ENCODE data around the gene EVL.
A peak's percentile ranks its signal among the peaks of the same experiment; 100 is the strongest.
"Not testable (repeated sequence)": the region's sequence is repeated elsewhere in the genome, so short reads cannot be mapped to it uniquely, and the experiment has no call there.

Gene EVL

DNA sequence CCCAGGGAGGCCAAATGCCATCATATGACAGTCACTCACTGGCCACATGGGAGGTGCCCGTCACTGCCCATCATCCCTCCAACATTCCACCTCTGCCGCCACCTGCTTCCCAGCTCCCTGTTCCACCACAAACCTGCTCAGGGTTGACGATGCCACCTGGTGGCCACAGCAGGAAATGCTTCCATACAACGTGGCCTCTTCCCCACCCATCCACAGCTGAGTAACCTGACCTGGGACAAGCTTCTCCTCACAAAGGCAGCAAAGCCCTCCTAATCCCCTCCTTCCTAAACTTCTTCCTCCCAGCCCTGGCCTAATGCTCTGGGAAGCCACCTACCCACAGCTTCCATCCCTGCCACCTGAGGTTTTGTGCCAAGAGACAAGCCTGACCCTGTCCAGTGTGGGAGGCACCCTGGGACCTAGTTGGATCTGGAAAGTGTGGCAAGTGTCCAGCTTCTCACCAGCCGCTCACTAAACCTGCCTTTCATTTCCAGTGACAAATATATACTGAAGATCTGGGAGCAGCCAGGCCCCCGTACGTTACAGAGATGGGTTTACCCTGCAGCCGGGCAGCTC is 89.9 kb downstream of the EVL start:
- H3K9me3 ChIP-seq (ENCODE audit: insufficient read depth, low read length) = peaks cover 9% of the 10 kb centered on the region; the same call in 1 of the 2 replicates
- peak; percentile 79 for DNase-seq (ENCODE audit: low read depth, low spot score)
- H3K9ac ChIP-seq (ENCODE audit: insufficient read length, low read depth) = no peak overlapping the region
- TF ChIP-seq SUZ12 (IDR thresholded peaks at IDR 0.05; ENCODE audit: extremely low read depth, insufficient read depth, insufficient read length) = no peak
- no peak for TF ChIP-seq ZNF274 (IDR thresholded peaks at IDR 0.05; ENCODE audit: low read depth, low read length)
- no peak for TF ChIP-seq YY1 (IDR thresholded peaks at IDR 0.05; ENCODE audit: insufficient read depth, insufficient read length)
- no peaks in the 10 kb centered on the region for H3K36me3 ChIP-seq (ENCODE audit: insufficient read depth, insufficient read length, low read length)
- no peak overlapping the region for H3K4me3 ChIP-seq (ENCODE audit: insufficient read length, low read depth)
- H3K27me3 ChIP-seq (ENCODE audit: insufficient read depth, insufficient read length) = peaks cover 40% of the 10 kb centered on the region
- peaks cover 9% of the 10 kb centered on the region for H3K4me1 ChIP-seq (ENCODE audit: insufficient read depth, insufficient read length)

DNA sequence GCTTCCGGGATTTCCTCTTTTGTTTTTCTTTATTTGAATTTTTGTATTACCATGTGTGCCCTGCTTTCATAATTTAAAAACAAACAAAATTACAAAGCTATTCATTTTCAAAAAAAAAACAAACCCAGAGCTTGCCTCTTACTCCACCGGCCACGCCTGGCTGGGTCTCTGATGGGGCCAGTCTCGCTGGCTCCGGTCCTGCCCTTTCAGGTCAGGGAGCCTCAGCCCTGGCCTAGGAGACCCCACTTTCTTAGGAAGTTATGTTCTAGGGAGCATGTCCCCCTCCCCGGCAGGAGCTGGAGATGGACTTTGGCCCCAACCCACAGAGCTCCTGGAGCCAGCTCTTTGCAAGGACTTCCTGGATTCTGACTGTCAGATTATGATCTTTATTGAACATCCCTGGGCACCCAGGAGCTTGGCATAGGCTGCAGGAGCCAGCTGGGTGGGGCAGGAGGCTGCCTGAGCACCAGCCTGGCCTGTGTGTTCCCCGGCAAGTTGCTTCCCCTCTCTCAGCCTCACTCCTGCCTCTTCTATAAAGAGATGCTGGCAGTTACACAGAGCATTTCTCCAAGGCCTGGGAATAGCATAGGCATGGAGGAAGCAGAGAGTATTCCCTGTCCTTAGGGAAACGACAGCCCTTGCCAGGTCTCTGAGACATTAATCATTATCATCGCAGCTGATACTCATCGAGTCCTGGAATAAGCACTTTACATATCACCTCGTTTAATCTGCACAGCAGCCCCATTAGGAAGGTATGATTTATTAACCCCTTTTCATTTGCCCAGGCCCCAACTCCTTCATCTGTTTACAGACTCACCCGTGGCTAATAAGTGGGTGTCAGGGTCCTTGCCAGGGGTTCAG is 90.8 kb downstream of the EVL start:
- no peak for DNase-seq (ENCODE audit: low read depth, low spot score)
- H3K9ac ChIP-seq (ENCODE audit: insufficient read length, low read depth) = peak overlapping the region; percentile 56
- TF ChIP-seq SUZ12 (IDR thresholded peaks at IDR 0.05; ENCODE audit: extremely low read depth, insufficient read depth, insufficient read length) (no peak), YY1 (IDR thresholded peaks at IDR 0.05; ENCODE audit: insufficient read depth, insufficient read length) (no peak), ZNF274 (IDR thresholded peaks at IDR 0.05; ENCODE audit: low read depth, low read length) (no peak)
- no peaks in the 10 kb centered on the region for H3K36me3 ChIP-seq (ENCODE audit: insufficient read depth, insufficient read length, low read length)
- peaks cover 7% of the 10 kb centered on the region for H3K4me1 ChIP-seq (ENCODE audit: insufficient read depth, insufficient read length)
- H3K9me3 ChIP-seq (ENCODE audit: insufficient read depth, low read length) = peaks cover 9% of the 10 kb centered on the region; the same call in 1 of the 2 replicates
- peaks cover 49% of the 10 kb centered on the region for H3K27me3 ChIP-seq (ENCODE audit: insufficient read depth, insufficient read length)
- H3K4me3 ChIP-seq (ENCODE audit: insufficient read length, low read depth) = no peak overlapping the region

GRCh38 chr14:100156776-100157175 is 91.6 kb downstream of the EVL start:
- H3K9me3 ChIP-seq (ENCODE audit: insufficient read depth, low read length) = peaks cover 9% of the 10 kb centered on the region; the same call in 1 of the 2 replicates
- peaks cover 7% of the 10 kb centered on the region for H3K4me1 ChIP-seq (ENCODE audit: insufficient read depth, insufficient read length)
- H3K27me3 ChIP-seq (ENCODE audit: insufficient read depth, insufficient read length) = peaks cover 54% of the 10 kb centered on the region
- no peak overlapping the region for H3K9ac ChIP-seq (ENCODE audit: insufficient read length, low read depth)
- TF ChIP-seq SUZ12 (IDR thresholded peaks at IDR 0.05; ENCODE audit: extremely low read depth, insufficient read depth, insufficient read length) (no peak), YY1 (IDR thresholded peaks at IDR 0.05; ENCODE audit: insufficient read depth, insufficient read length) (no peak), ZNF274 (IDR thresholded peaks at IDR 0.05; ENCODE audit: low read depth, low read length) (no peak)
- DNase-seq (ENCODE audit: low read depth, low spot score) = no peak
- no peaks in the 10 kb centered on the region for H3K36me3 ChIP-seq (ENCODE audit: insufficient read depth, insufficient read length, low read length)
- H3K4me3 ChIP-seq (ENCODE audit: insufficient read length, low read depth) = no peak overlapping the region

- H3K27me3 ChIP-seq (ENCODE audit: insufficient read depth, insufficient read length) = peaks cover 54% of the 10 kb centered on the region
- not testable (repeated sequence) for H3K4me1 ChIP-seq (ENCODE audit: insufficient read depth, insufficient read length)
Measured at GRCh38 chr14:100157548-100158232, 92.5 kb downstream of the EVL start.

DNA sequence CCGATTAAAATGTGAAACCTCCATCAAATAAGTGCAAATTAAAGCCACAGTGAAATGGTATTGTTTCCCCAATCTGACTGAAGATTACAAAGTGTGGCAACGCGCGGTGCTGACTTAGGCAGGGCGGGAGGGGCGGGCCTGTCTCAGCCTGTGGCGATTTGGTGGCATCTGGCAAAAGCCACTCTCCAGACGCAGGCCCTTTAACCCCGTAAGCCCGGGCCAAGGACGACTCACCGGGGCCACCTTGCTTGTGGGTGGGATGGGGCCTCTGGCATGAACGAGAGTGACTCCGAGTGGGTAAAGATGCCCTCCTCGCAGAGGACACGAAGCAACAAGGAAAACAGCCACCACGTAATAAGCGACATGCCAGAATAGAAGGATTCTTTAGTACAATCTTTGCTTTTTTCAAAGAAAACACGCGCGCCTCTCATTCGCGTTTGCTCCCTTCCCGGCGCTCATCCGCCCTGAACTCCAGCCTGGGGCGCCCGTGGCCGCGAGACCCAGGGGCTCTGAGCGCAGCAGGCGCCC is 93.4 kb downstream of the EVL start:
- no peak overlapping the region for H3K4me3 ChIP-seq (ENCODE audit: insufficient read length, low read depth)
- no peaks in the 10 kb centered on the region for H3K36me3 ChIP-seq (ENCODE audit: insufficient read depth, insufficient read length, low read length)
- no peak overlapping the region for H3K9ac ChIP-seq (ENCODE audit: insufficient read length, low read depth)
- no peak for TF ChIP-seq SUZ12 (IDR thresholded peaks at IDR 0.05; ENCODE audit: extremely low read depth, insufficient read depth, insufficient read length)
- TF ChIP-seq YY1 (IDR thresholded peaks at IDR 0.05; ENCODE audit: insufficient read depth, insufficient read length) = no peak
- no peak for TF ChIP-seq ZNF274 (IDR thresholded peaks at IDR 0.05; ENCODE audit: low read depth, low read length)
- DNase-seq (ENCODE audit: low read depth, low spot score) = no peak
- H3K4me1 ChIP-seq (ENCODE audit: insufficient read depth, insufficient read length) = peaks cover 7% of the 10 kb centered on the region
- H3K9me3 ChIP-seq (ENCODE audit: insufficient read depth, low read length) = peaks cover 9% of the 10 kb centered on the region; the same call in 1 of the 2 replicates
- peaks cover 54% of the 10 kb centered on the region for H3K27me3 ChIP-seq (ENCODE audit: insufficient read depth, insufficient read length)

More at GRCh38 chr14:100157548-100158232, 92.5 kb downstream of the EVL start:
- not testable (repeated sequence) for H3K9me3 ChIP-seq (ENCODE audit: insufficient read depth, low read length); H3K4me3 ChIP-seq (ENCODE audit: insufficient read length, low read depth); H3K9ac ChIP-seq (ENCODE audit: insufficient read length, low read depth); DNase-seq (ENCODE audit: low read depth, low spot score); H3K36me3 ChIP-seq (ENCODE audit: insufficient read depth, insufficient read length, low read length)

- peak within 1 kb of the TSS; percentile 28 for H3K4me3 ChIP-seq (ENCODE audit: insufficient read length, low read depth)
- peaks cover 7% of the 10 kb centered on the region for H3K4me1 ChIP-seq (ENCODE audit: insufficient read depth, insufficient read length)
- peaks cover 54% of the 10 kb centered on the region for H3K27me3 ChIP-seq (ENCODE audit: insufficient read depth, insufficient read length)
- no peaks in the 10 kb centered on the region for H3K36me3 ChIP-seq (ENCODE audit: insufficient read depth, insufficient read length, low read length)
- H3K9ac ChIP-seq (ENCODE audit: insufficient read length, low read depth) = no peak within 1 kb of the TSS
- peaks cover 7% of the 10 kb centered on the region; the same call in 1 of the 2 replicates for H3K9me3 ChIP-seq (ENCODE audit: insufficient read depth, low read length)
- no peak for DNase-seq (ENCODE audit: low read depth, low spot score)
- TF ChIP-seq ZNF274 (IDR thresholded peaks at IDR 0.05; ENCODE audit: low read depth, low read length) = no peak
- peak; percentile 65 for TF ChIP-seq SUZ12 (IDR thresholded peaks at IDR 0.05; ENCODE audit: extremely low read depth, insufficient read depth, insufficient read length)
Measured at GRCh38 chr14:100159094-100159864, 94.1 kb downstream of the EVL start, which contains the start of gene DEGS2. DEGS2 (minus strand) TSS chr14:100159645; CDS start chr14:100159587, 58 bp downstream.
